ENCODE results near the gene SNRK.

DNA sequence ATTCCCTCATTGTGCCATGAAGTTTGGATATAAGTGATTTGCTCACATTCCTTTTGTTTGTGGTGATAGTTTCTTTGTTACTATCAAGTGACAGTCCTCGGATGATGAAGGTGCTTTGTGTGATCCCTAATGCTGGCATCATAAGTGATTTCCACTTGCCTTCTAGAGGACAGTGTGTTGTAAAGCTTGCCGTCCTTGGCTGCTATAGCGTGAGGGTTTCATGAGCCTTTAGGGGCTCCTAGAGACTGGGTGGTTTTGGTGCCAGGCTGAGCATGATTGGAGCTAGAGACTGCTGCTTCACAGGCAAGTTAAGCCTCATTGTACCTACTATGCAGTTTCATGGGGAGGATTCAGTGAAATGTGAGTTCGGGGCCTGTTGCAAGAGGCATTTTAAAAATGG lies 12.4 kb downstream of the SNRK start:
- TF ChIP-seq POLR2A (IDR thresholded peaks at IDR 0.05; ENCODE audit: low read depth) (no peak), POLR2AphosphoS5 (IDR thresholded peaks at IDR 0.05) (no peak), EP300 (IDR thresholded peaks at IDR 0.05) (no peak)
- TF ChIP-seq, protein P1, sequence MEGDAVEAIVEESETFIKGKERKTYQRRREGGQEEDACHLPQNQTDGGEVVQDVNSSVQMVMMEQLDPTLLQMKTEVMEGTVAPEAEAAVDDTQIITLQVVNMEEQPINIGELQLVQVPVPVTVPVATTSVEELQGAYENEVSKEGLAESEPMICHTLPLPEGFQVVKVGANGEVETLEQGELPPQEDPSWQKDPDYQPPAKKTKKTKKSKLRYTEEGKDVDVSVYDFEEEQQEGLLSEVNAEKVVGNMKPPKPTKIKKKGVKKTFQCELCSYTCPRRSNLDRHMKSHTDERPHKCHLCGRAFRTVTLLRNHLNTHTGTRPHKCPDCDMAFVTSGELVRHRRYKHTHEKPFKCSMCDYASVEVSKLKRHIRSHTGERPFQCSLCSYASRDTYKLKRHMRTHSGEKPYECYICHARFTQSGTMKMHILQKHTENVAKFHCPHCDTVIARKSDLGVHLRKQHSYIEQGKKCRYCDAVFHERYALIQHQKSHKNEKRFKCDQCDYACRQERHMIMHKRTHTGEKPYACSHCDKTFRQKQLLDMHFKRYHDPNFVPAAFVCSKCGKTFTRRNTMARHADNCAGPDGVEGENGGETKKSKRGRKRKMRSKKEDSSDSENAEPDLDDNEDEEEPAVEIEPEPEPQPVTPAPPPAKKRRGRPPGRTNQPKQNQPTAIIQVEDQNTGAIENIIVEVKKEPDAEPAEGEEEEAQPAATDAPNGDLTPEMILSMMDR (IDR thresholded peaks at IDR 0.05): no peak

All from esophagus muscularis mucosa (tissue), 4 donors.